ENCODE measurements around the gene TSPAN18. TPM values are rescaled to one million over a fixed set of nuclear protein-coding genes. Genes with fewer than 3 reads are reported as not detected.
A peak's percentile ranks its signal among the peaks of the same experiment; 100 is the strongest.

The TSPAN18 gene
- total RNA-seq, 1 donor from 2014 or later = 38.4 TPM

- no peaks in the 10 kb centered on the region for H3K36me3 ChIP-seq
- DNase-seq (no peak), ATAC-seq (peak; percentile 63 to 67)
- no peak overlapping the region for H3K4me3 ChIP-seq
- intact Hi-C loops (cut with DNase I) = no loop called here
- H3K9me3 ChIP-seq = no peaks in the 10 kb centered on the region
- TF ChIP-seq CTCF (IDR thresholded peaks at IDR 0.05) = peak; percentile 66
- H3K27me3 ChIP-seq (ENCODE audit: low read depth) = no peaks in the 10 kb centered on the region
- H3K4me1 ChIP-seq = peaks cover 15% of the 10 kb centered on the region
- no peak overlapping the region for H3K27ac ChIP-seq
Measured at GRCh38 chr11:44775366-44775984, 48.7 kb downstream of the TSPAN18 start.

- ATAC-seq (no peak), DNase-seq (no peak)
- no peaks in the 10 kb centered on the region for H3K36me3 ChIP-seq
- no peak overlapping the region for H3K4me3 ChIP-seq
- no peaks in the 10 kb centered on the region for H3K9me3 ChIP-seq
- no peak for TF ChIP-seq CTCF (IDR thresholded peaks at IDR 0.05)
- H3K4me1 ChIP-seq = peaks cover 20% of the 10 kb centered on the region
- no peak overlapping the region for H3K27ac ChIP-seq
- H3K27me3 ChIP-seq (ENCODE audit: low read depth) = no peaks in the 10 kb centered on the region
- intact Hi-C loops (cut with DNase I) = no loop called here
Measured at GRCh38 chr11:44775985-44776446, 49.3 kb downstream of the TSPAN18 start.

GRCh38 chr11:44776551-44777208 is 49.9 kb downstream of the TSPAN18 start:
- DNase-seq = peak; percentile 1
- no peak overlapping the region for H3K27ac ChIP-seq

GRCh38 chr11:44777209-44778194 is 50.7 kb downstream of the TSPAN18 start:
- H3K36me3 ChIP-seq = no peaks in the 10 kb centered on the region
- intact Hi-C loops (cut with DNase I) = no loop called here
- no peak overlapping the region for H3K27ac ChIP-seq
- H3K4me3 ChIP-seq = no peak overlapping the region
- H3K27me3 ChIP-seq (ENCODE audit: low read depth) = no peaks in the 10 kb centered on the region
- ATAC-seq = no peak
- TF ChIP-seq CTCF (IDR thresholded peaks at IDR 0.05) = no peak
- peak; percentile 33 for DNase-seq
- no peaks in the 10 kb centered on the region for H3K9me3 ChIP-seq
- H3K4me1 ChIP-seq = peaks cover 25% of the 10 kb centered on the region

More at GRCh38 chr11:44776551-44777208, 49.9 kb downstream of the TSPAN18 start:
- no peak for TF ChIP-seq CTCF (IDR thresholded peaks at IDR 0.05)
- Histone ChIP-seq H3K4me3 (no peak overlapping the region), H3K36me3 (no peaks in the 10 kb centered on the region), H3K4me1 (peaks cover 25% of the 10 kb centered on the region), H3K9me3 (no peaks in the 10 kb centered on the region), H3K27me3 (ENCODE audit: low read depth) (no peaks in the 10 kb centered on the region)
- ATAC-seq = no peak
- intact Hi-C loops (cut with DNase I) = no loop called here

All from lower lobe of right lung (tissue), 2 donors.